H1 (cell line): ENCODE data around the gene USP36. TPM values are rescaled to one million over a fixed set of nuclear protein-coding genes. Genes with fewer than 3 reads are reported as not detected.

Experiments used
- CTCF ChIA-PET: fragments of 300-600 bp; sonication (Branson Sonifier 250); formaldehyde crosslinking; loops from one replicate; lab custom pipeline; 2021; ENCODE audit not compliant: partially characterized antibody; lab: Charles Lee
- POLR2A ChIA-PET: fragments of 300-600 bp; sonication (Branson Sonifier 250); formaldehyde crosslinking; loops from one replicate; lab custom pipeline; 2021; ENCODE audit warnings: inconsistent platforms; ENCODE audit not compliant: partially characterized antibody; lab: Charles Lee
- DNase-seq, 2 experiments: peaks; one replicate each; pipeline versions ENCODE4 v3.0.0 to v3.0.0-alpha.2; 2010 to 2022; ENCODE audit warnings: low spot score in 2 of 2, low read depth in 1 of 2, mixed read lengths in 1 of 2
- FAIRE-seq: peaks from 2 replicates; lab custom pipeline; 2011; peaks lifted over from hg19 to GRCh38; lab: Jason Lieb, UNC
- H2AFZ ChIP-seq: 2 replicates; pipeline ENCODE4 v1.8.1; 2012; ENCODE audit warnings: low read length, inconsistent platforms
- H2AK5ac ChIP-seq: 2 replicates; pipeline ENCODE4 v1.6.1; 2013; ENCODE audit warnings: low read depth, low read length
- H2BK120ac ChIP-seq: replicated peaks from 2 replicates; pipeline ENCODE3; 2013; ENCODE audit warnings: low read depth, low read length, inconsistent platforms
- H2BK12ac ChIP-seq: 2 replicates; pipeline ENCODE4 v1.6.1; 2013; ENCODE audit warnings: low read depth, low read length
- H2BK15ac ChIP-seq: 2 replicates; pipeline ENCODE4 v1.6.1; 2013; ENCODE audit warnings: low read length
- H2BK20ac ChIP-seq: 2 replicates; pipeline ENCODE4 v1.6.1; 2013; ENCODE audit warnings: low read length
- H2BK5ac ChIP-seq: 2 replicates; pipeline ENCODE4 v1.6.1; 2013; ENCODE audit warnings: low read depth, low read length
- H3K14ac ChIP-seq: 2 replicates; pipeline ENCODE4 v1.6.1; 2013; ENCODE audit warnings: inconsistent platforms; ENCODE audit not compliant: insufficient read length
- H3K18ac ChIP-seq: 2 replicates; pipeline ENCODE4 v1.6.1; 2013; ENCODE audit warnings: low read length; ENCODE audit errors: extremely low read depth
- H3K23ac ChIP-seq: 2 replicates; pipeline ENCODE4 v1.6.1; 2013; ENCODE audit warnings: inconsistent platforms; ENCODE audit not compliant: insufficient read length
- H3K23me2 ChIP-seq: 2 replicates; pipeline ENCODE4 v1.6.1; 2013; ENCODE audit warnings: low read depth, low read length
- H3K27ac ChIP-seq: 2 replicates; pipeline ENCODE4 v1.6.1; 2011; ENCODE audit warnings: low read depth, low read length, inconsistent platforms
- H3K27me3 ChIP-seq, 4 experiments: replicated peaks in 1 of 4; 1 replicate in 1 of 4; 2 replicates in 3 of 4; pipeline versions ENCODE4 v1.6.1 to v1.8.1; 2011 to 2013; ENCODE audit warnings: low read length in 3 of 4, mild to moderate bottlenecking in 3 of 4, inconsistent platforms in 2 of 4, mixed read lengths in 2 of 4, moderate library complexity in 1 of 4; ENCODE audit not compliant: control insufficient read depth in 3 of 4, insufficient read depth in 3 of 4; ENCODE audit errors: extremely low read depth in 1 of 4
- H3K36me3 ChIP-seq, 4 experiments: 2 replicates each; pipeline versions ENCODE4 v1.6.1 to v1.8.1; 2011 to 2013; ENCODE audit warnings: mild to moderate bottlenecking in 4 of 4, low read length in 3 of 4, moderate library complexity in 2 of 4, control low read depth in 1 of 4, inconsistent platforms in 1 of 4; ENCODE audit not compliant: insufficient read depth in 4 of 4, control insufficient read depth in 2 of 4
- H3K4ac ChIP-seq: replicated peaks from 2 replicates; pipeline ENCODE3; 2013; ENCODE audit warnings: low read length, low read depth, mixed read lengths, inconsistent platforms; ENCODE audit not compliant: insufficient read length
- H3K4me1 ChIP-seq, 4 experiments: replicated peaks in 1 of 4; 1 replicate in 1 of 4; 2 replicates in 3 of 4; pipeline versions ENCODE4 v1.6.1 to v1.8.1; 2011 to 2013; ENCODE audit warnings: low read length in 3 of 4, inconsistent platforms in 2 of 4, mixed read lengths in 1 of 4; ENCODE audit not compliant: insufficient read depth in 4 of 4, control insufficient read depth in 3 of 4
- H3K4me2 ChIP-seq, 2 experiments: 2 replicates each; pipeline versions ENCODE4 v1.6.1 to v1.8.1; 2011 to 2013; ENCODE audit warnings: low read depth in 2 of 2, low read length in 2 of 2, control low read depth in 1 of 2, inconsistent platforms in 1 of 2, mild to moderate bottlenecking in 1 of 2; ENCODE audit not compliant: insufficient read depth in 1 of 2
- H3K4me3 ChIP-seq, 4 experiments: fragments of 200-600, 300-600 bp in 1 of 4; sonication (generic), shearing (Covaris generic), sonication (Bioruptor Twin) in 1 of 4; 2 replicates each; pipeline versions ENCODE4 v1.5.1 to v1.8.1; 2011 to 2016; ENCODE audit warnings: low read length in 4 of 4, low read depth in 3 of 4, control low read depth in 2 of 4, inconsistent platforms in 2 of 4, mild to moderate bottlenecking in 2 of 4, mixed read lengths in 1 of 4, moderate library complexity in 1 of 4; ENCODE audit not compliant: insufficient read depth in 2 of 4; ENCODE audit errors: extremely low read depth in 1 of 4
- H3K56ac ChIP-seq: replicated peaks from 2 replicates; pipeline ENCODE3; 2013; ENCODE audit warnings: low read depth, mild to moderate bottlenecking, mixed read lengths, low read length, inconsistent platforms; ENCODE audit not compliant: insufficient read length
- H3K79me1 ChIP-seq: 2 replicates; pipeline ENCODE4 v1.6.1; 2013; ENCODE audit warnings: low read depth, low read length, control low read depth
- H3K79me2 ChIP-seq, 2 experiments: 2 replicates each; pipeline versions ENCODE4 v1.6.1 to v1.8.1; 2012 to 2013; ENCODE audit warnings: low read length in 2 of 2, mild to moderate bottlenecking in 2 of 2, inconsistent platforms in 1 of 2; ENCODE audit not compliant: insufficient read depth in 2 of 2, control insufficient read depth in 1 of 2
- H3K9ac ChIP-seq, 4 experiments: replicated peaks in 1 of 4; 1 replicate in 1 of 4; 2 replicates in 3 of 4; pipeline versions ENCODE4 v1.6.1 to v1.8.1; 2011 to 2013; ENCODE audit warnings: low read depth in 3 of 4, low read length in 3 of 4, control low read depth in 2 of 4, mild to moderate bottlenecking in 2 of 4, moderate library complexity in 2 of 4, inconsistent platforms in 1 of 4; ENCODE audit errors: extremely low read depth in 1 of 4
- H3K9me3 ChIP-seq, 2 experiments: 2 replicates each; pipeline versions ENCODE4 v1.6.1 to v1.8.1; 2012 to 2013; ENCODE audit warnings: mild to moderate bottlenecking in 2 of 2, moderate library complexity in 2 of 2, control low read depth in 1 of 2, inconsistent platforms in 1 of 2, low read depth in 1 of 2, low read length in 1 of 2, mixed read lengths in 1 of 2; ENCODE audit not compliant: insufficient read depth in 2 of 2
- H4K20me1 ChIP-seq, 2 experiments: replicated peaks in 1 of 2; 2 replicates each; pipeline versions ENCODE3 to v1.8.1; 2011 to 2013; ENCODE audit warnings: inconsistent platforms in 2 of 2, low read length in 2 of 2, mild to moderate bottlenecking in 1 of 2; ENCODE audit not compliant: insufficient read depth in 2 of 2, control insufficient read depth in 1 of 2
- H4K5ac ChIP-seq: 2 replicates; pipeline ENCODE4 v1.6.1; 2013; ENCODE audit warnings: low read length, low read depth, mixed read lengths, inconsistent platforms; ENCODE audit not compliant: insufficient read length
- H4K8ac ChIP-seq: 2 replicates; pipeline ENCODE4 v1.8.0; 2013; ENCODE audit warnings: mild to moderate bottlenecking, moderate library complexity, low read length, inconsistent platforms; ENCODE audit not compliant: insufficient read depth; ENCODE audit errors: extremely low read depth
- H4K91ac ChIP-seq: replicated peaks from 2 replicates; pipeline ENCODE3; 2013; ENCODE audit warnings: low read length, mixed read lengths, inconsistent platforms; ENCODE audit not compliant: insufficient read length
- WGBS, 2 experiments: shearing (Covaris generic) in 1 of 2; methylation state at CpG; one replicate each; pipeline versions ENCODE4 v1.1.6 to v1.1.7; 2013 to 2015; ENCODE audit warnings: low lambda C conversion rate in 2 of 2, mixed read lengths in 2 of 2, inconsistent platforms in 1 of 2, low coverage in 1 of 2, missing lambda C conversion rate in 1 of 2; ENCODE audit not compliant: insufficient replicate concordance in 2 of 2, insufficient coverage in 1 of 2, insufficient read length in 1 of 2; ENCODE audit errors: extremely low coverage in 1 of 2, missing lambda C conversion rate in 1 of 2; 5-methylcytosine and 5-hydroxymethylcytosine counted together
- polyA plus RNA-seq, 7 experiments: library from polyadenylated mRNA; depleted of rRNA in 3 of 7; stranded (reverse) in 5 of 7; unstranded in 2 of 7; fragments of >200 nt in 5 of 7; fragments of 200-250 nt in 2 of 7; gene quantifications; 1 replicate in 5 of 7; 2 replicates in 1 of 7; 4 replicates in 1 of 7; pipeline versions ENCODE4 v1.2.1 to v1.2.3, GENCODE V29; 2011 to 2013; ENCODE audit warnings: missing spikeins in 2 of 7, mixed read lengths in 2 of 7
- total RNA-seq: library from RNA; stranded (reverse); fragmentation: NEBNext Ultra II Directional; extraction: Animal tissue kit (Norgen Biotek cat#: 25700); gene quantifications from 2 replicates; pipeline ENCODE4 v1.2.1, GENCODE V29; 2021

The USP36 gene
- total and polyA plus RNA-seq, 2 of the 8 experiments (the other 6 are each of a cell fraction or from before 2014, with no cell fraction given) = 40.7 to 67.7 TPM

DNA sequence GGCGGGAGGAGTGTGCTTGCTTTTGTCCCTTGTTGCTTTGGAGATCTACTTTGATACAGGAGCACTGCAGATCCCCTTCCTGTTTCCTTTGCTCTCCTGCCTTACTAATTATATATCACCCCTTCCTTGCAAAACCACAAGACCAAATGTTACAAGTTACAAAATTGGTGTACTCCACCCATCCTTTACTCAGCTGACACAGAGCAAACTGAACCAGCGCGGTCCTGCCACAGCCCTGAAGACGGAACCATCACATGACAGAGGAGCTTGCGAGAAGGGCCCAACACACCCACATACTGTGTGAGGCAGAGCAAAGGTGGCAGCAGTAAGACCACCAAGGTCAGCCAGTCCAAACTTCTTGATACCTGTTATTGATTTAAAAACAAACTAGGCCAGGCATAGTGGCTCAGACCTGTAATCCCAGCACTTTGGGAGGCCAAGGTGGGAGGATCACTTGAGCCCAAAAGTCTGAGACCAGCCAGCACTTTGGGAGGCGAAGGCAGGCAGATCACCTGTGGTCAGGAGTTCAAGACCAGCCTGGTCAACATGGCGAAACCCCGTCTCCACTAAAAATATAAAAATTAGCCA is 91.8 kb downstream of the USP36 start:
- Histone ChIP-seq H3K27ac (no peak overlapping the region), H2AFZ (no peak overlapping the region), H3K27me3 (no peaks in the 10 kb centered on the region), H4K5ac (no peak overlapping the region), H3K4me1 (peaks cover 0 to 8% (median 0%) of the 10 kb centered on the region in 4 experiments; a peak in 1 of 7 replicates), H2BK12ac (0 out of 2 replicates have a peak overlapping the region, but pooled peaks have one; percentile 11), H3K36me3 (no peaks in the 10 kb centered on the region), H2BK20ac (no peak overlapping the region), H3K23me2 (no peaks in the 10 kb centered on the region), H3K56ac (no peak overlapping the region), H3K23ac (no peak overlapping the region), H2AK5ac (no peak overlapping the region), H2BK15ac (no peak overlapping the region), H4K20me1 (peaks cover 0 to 4% of the 10 kb centered on the region in 2 experiments), H3K79me1 (no peaks in the 10 kb centered on the region; the same call in 1 of the 2 replicates), H3K4ac (no peak overlapping the region), H2BK5ac (no peak overlapping the region), H3K4me2 (no peak overlapping the region), H2BK120ac (no peak overlapping the region), H3K18ac (no peak overlapping the region), H4K91ac (no peak overlapping the region), H3K14ac (no peak overlapping the region), H4K8ac (no peak overlapping the region), H3K4me3 (no peak overlapping the region), H3K9ac (no peak overlapping the region), H3K9me3 (no peaks in the 10 kb centered on the region), H3K79me2 (peaks cover 0 to 4% of the 10 kb centered on the region in 2 experiments; a peak in 1 of 4 replicates)
- 92% methylated on average over 8 of the region's 8 CpGs; no CpG with 5 or more reads in 1 of the 2 experiments for WGBS, 2 experiments
- ChIA-PET CTCF (interaction anchor here (1.0 to 1.3 kb wide), 3 partner anchors 13 to 112 kb away, joined by 3 read pairs; no protein-coding TSS in a partner anchor), POLR2A (no interaction called here)
- no peak for FAIRE-seq
- DNase-seq = no peak
